Suprapubic skin (tissue), 4 donors: ENCODE results near the gene GPER1. TPM values are rescaled to one million over a fixed set of nuclear protein-coding genes. Genes with fewer than 3 reads are reported as not detected.
A peak's percentile ranks its signal among the peaks of the same experiment; 100 is the strongest.
"Not testable (repeated sequence)": the region's sequence is repeated elsewhere in the genome, so short reads cannot be mapped to it uniquely, and the experiment has no call there.

Experiments
- DNase-seq, 2 donors: peaks; one replicate each; pipeline ENCODE4 v3.0.0-alpha.2; 2019; ENCODE audit warnings: low spot score in 2 of 2
- H3K27ac ChIP-seq: fragments of 200-600 bp; sonication (generic); one replicate; pipeline ENCODE4 v1.5.1; 2019
- H3K27me3 ChIP-seq: fragments of 200-600 bp; sonication (generic); one replicate; pipeline ENCODE4 v1.5.1; 2019
- H3K36me3 ChIP-seq: fragments of 200-600 bp; sonication (generic); one replicate; pipeline ENCODE4 v1.5.1; 2019
- H3K4me1 ChIP-seq: fragments of 200-600 bp; sonication (generic); one replicate; pipeline ENCODE4 v1.5.1; 2019
- H3K4me3 ChIP-seq: fragments of 200-600 bp; sonication (generic); one replicate; pipeline ENCODE4 v1.5.1; 2019; ENCODE audit warnings: mild to moderate bottlenecking
- H3K9me3 ChIP-seq: fragments of 200-600 bp; sonication (generic); one replicate; pipeline ENCODE4 v1.5.1; 2019
- CTCF ChIP-seq, 2 donors: fragments of 200-600 bp in 1 of 2; fragments of 450-650 bp in 1 of 2; sonication (generic) in 1 of 2; IDR thresholded peaks; one replicate each; pipeline ENCODE4 v1.5.1; 2016 to 2019; ENCODE audit warnings: antibody characterized with exemption in 2 of 2, mild to moderate bottlenecking in 1 of 2, moderate library complexity in 1 of 2
- EP300 ChIP-seq: sonication (generic); formaldehyde crosslinking; IDR thresholded peaks from one replicate; pipeline ENCODE4 v1.6.1; 2017; ENCODE audit warnings: antibody characterized with exemption
- POLR2A ChIP-seq, 2 donors: fragments of 450-650 bp; IDR thresholded peaks; one replicate each; pipeline ENCODE4 v1.6.1; 2017; ENCODE audit warnings: antibody characterized with exemption in 2 of 2, mild to moderate bottlenecking in 2 of 2, moderate library complexity in 2 of 2
- POLR2AphosphoS5 ChIP-seq, 3 donors: sonication (generic); formaldehyde crosslinking; IDR thresholded peaks; one replicate each; pipeline ENCODE4 v1.6.1; 2017; ENCODE audit warnings: antibody characterized with exemption in 3 of 3
- WGBS: methylation state at CpG from one replicate; pipeline ENCODE4 v1.1.5; 2018; 5-methylcytosine and 5-hydroxymethylcytosine counted together
- total RNA-seq, 4 donors: library from RNA; depleted of rRNA; stranded (reverse); fragments of >200 nt; gene quantifications; one replicate each; pipeline ENCODE4 v1.1.0, GENCODE V29; 2016

The GPER1 gene
- total RNA-seq, 4 donors from 2014 or later = 2.6 to 11.9 (median 5.1) TPM

- H3K9me3 ChIP-seq = no peaks in the 10 kb centered on the region
- H3K27ac ChIP-seq = no peak overlapping the region
- H3K4me3 ChIP-seq = peak overlapping the region; percentile 63
- 17% methylated on average over 9 of the region's 9 CpGs for WGBS
- H3K36me3 ChIP-seq = no peaks in the 10 kb centered on the region
- DNase-seq = no peak
- no peak for TF ChIP-seq CTCF (IDR thresholded peaks at IDR 0.05)
- no peaks in the 10 kb centered on the region for H3K27me3 ChIP-seq
- peaks cover 15% of the 10 kb centered on the region for H3K4me1 ChIP-seq
These were observed 49.1 kb downstream of the GPER1 start for GRCh38 chr7:1136841-1137516.

GRCh38 chr7:1137517-1138167, 49.7 kb downstream of the GPER1 start:
- H3K9me3 ChIP-seq = no peaks in the 10 kb centered on the region
- no peaks in the 10 kb centered on the region for H3K27me3 ChIP-seq
- no peak for DNase-seq
- 22% methylated on average over 16 of the region's 51 CpGs for WGBS
- no peak for TF ChIP-seq POLR2A (IDR thresholded peaks at IDR 0.05)
- TF ChIP-seq EP300 = no peak
- no peak for TF ChIP-seq POLR2AphosphoS5 (IDR thresholded peaks at IDR 0.05)
- TF ChIP-seq CTCF (IDR thresholded peaks at IDR 0.05) = no peak
- no peaks in the 10 kb centered on the region for H3K36me3 ChIP-seq
- H3K4me3 ChIP-seq = peak overlapping the region; percentile 63
- peak overlapping the region; percentile 83 for H3K27ac ChIP-seq
- H3K4me1 ChIP-seq = peaks cover 15% of the 10 kb centered on the region

GRCh38 chr7:1140476-1141104, 52.7 kb downstream of the GPER1 start:
- H3K4me3 ChIP-seq = no peak overlapping the region
- WGBS = 86% methylated on average over 4 of the region's 4 CpGs
- H3K27me3 ChIP-seq = no peaks in the 10 kb centered on the region
- no peak overlapping the region for H3K27ac ChIP-seq
- no peaks in the 10 kb centered on the region for H3K36me3 ChIP-seq
- TF ChIP-seq POLR2A (IDR thresholded peaks at IDR 0.05) = no peak
- no peak for TF ChIP-seq EP300
- no peak for TF ChIP-seq POLR2AphosphoS5 (IDR thresholded peaks at IDR 0.05)
- TF ChIP-seq CTCF (IDR thresholded peaks at IDR 0.05) = no peak
- peaks cover 15% of the 10 kb centered on the region for H3K4me1 ChIP-seq
- H3K9me3 ChIP-seq = no peaks in the 10 kb centered on the region
- DNase-seq = no peak

GRCh38 chr7:1141651-1142050, 53.7 kb downstream of the GPER1 start:
- TF ChIP-seq POLR2AphosphoS5 (IDR thresholded peaks at IDR 0.05) = no peak
- TF ChIP-seq CTCF (IDR thresholded peaks at IDR 0.05) = no peak
- no peak for TF ChIP-seq POLR2A (IDR thresholded peaks at IDR 0.05)
- TF ChIP-seq EP300 = no peak
- WGBS = 84% methylated on average over 6 of the region's 6 CpGs
- no peak for DNase-seq
- H3K4me3 ChIP-seq = no peak overlapping the region
- no peaks in the 10 kb centered on the region for H3K27me3 ChIP-seq
- no peaks in the 10 kb centered on the region for H3K36me3 ChIP-seq
- no peak overlapping the region for H3K27ac ChIP-seq
- peaks cover 15% of the 10 kb centered on the region for H3K4me1 ChIP-seq
- H3K9me3 ChIP-seq = no peaks in the 10 kb centered on the region

- WGBS = 70% methylated on average over 14 of the region's 14 CpGs
- TF ChIP-seq EP300 = no peak
- no peak for TF ChIP-seq POLR2AphosphoS5 (IDR thresholded peaks at IDR 0.05)
- TF ChIP-seq POLR2A (IDR thresholded peaks at IDR 0.05) = no peak
- no peak for TF ChIP-seq CTCF (IDR thresholded peaks at IDR 0.05)
- no peak overlapping the region for H3K4me3 ChIP-seq
- H3K27me3 ChIP-seq = no peaks in the 10 kb centered on the region
- no peaks in the 10 kb centered on the region for H3K9me3 ChIP-seq
- H3K36me3 ChIP-seq = no peaks in the 10 kb centered on the region
- no peak for DNase-seq
- no peak overlapping the region for H3K27ac ChIP-seq
- H3K4me1 ChIP-seq = peaks cover 10% of the 10 kb centered on the region
These were observed 54.2 kb downstream of the GPER1 start for GRCh38 chr7:1142051-1142635.

- H3K4me3 ChIP-seq, DNase-seq, H3K27me3 ChIP-seq, H3K36me3 ChIP-seq, H3K27ac ChIP-seq, H3K4me1 ChIP-seq, H3K9me3 ChIP-seq: not testable (repeated sequence)
- 86% methylated on average over 5 of the region's 5 CpGs for WGBS
These were observed 55.1 kb downstream of the GPER1 start for GRCh38 chr7:1143031-1143430.
